Neural cell (in vitro differentiated cells): ENCODE measurements around the gene SIVA1. TPM values are rescaled to one million over a fixed set of nuclear protein-coding genes. Genes with fewer than 3 reads are reported as not detected.

ENCODE experiments used
- H2AFZ ChIP-seq: fragments of 200-600, 300-800 bp; sonication (generic), shearing (Covaris generic); 2 replicates; pipeline ENCODE4 v1.6.0; 2014; ENCODE audit warnings: low read depth, mild to moderate bottlenecking, antibody characterized with exemption, low read length, moderate library complexity
- H3F3A ChIP-seq: fragments of 200-600 bp; shearing (Covaris generic); 2 replicates; pipeline ENCODE4 v1.6.1; 2016; ENCODE audit warnings: mild to moderate bottlenecking, moderate library complexity, mixed read lengths, antibody characterized with exemption, low read length; ENCODE audit not compliant: insufficient read depth, poor library complexity, severe bottlenecking
- H3K27ac ChIP-seq: fragments of 200-600, 300-800 bp; sonication (generic), shearing (Covaris generic); 2 replicates; pipeline ENCODE4 v1.5.1; 2014; ENCODE audit warnings: mild to moderate bottlenecking, low read length, moderate library complexity
- H3K27me3 ChIP-seq: fragments of 300-800, 200-600 bp; sonication (generic), shearing (Covaris generic); 2 replicates; pipeline ENCODE4 v1.6.0; 2014; ENCODE audit warnings: mild to moderate bottlenecking, low read depth, low read length, moderate library complexity; ENCODE audit not compliant: insufficient read depth
- H3K36me3 ChIP-seq: fragments of 300-800, 200-600 bp; sonication (generic), shearing (Covaris generic); 2 replicates; pipeline ENCODE4 v1.5.1; 2014; ENCODE audit warnings: mild to moderate bottlenecking, antibody characterized with exemption, low read length, moderate library complexity; ENCODE audit not compliant: insufficient read depth
- H3K4me2 ChIP-seq: fragments of 300-800, 200-600 bp; sonication (generic), shearing (Covaris generic); 2 replicates; pipeline ENCODE4 v1.6.0; 2014; ENCODE audit warnings: mild to moderate bottlenecking, low read length
- H3K4me3 ChIP-seq: fragments of 300-800, 200-600 bp; sonication (generic), shearing (Covaris generic); 2 replicates; pipeline ENCODE4 v1.5.1; 2014; ENCODE audit warnings: mild to moderate bottlenecking, low read length, moderate library complexity
- H3K79me2 ChIP-seq: fragments of 200-600 bp; shearing (Covaris generic); replicated peaks from 2 replicates; pipeline ENCODE4 v1.6.0; 2014; ENCODE audit warnings: mild to moderate bottlenecking, low read length, moderate library complexity; ENCODE audit not compliant: insufficient read depth
- H3K9ac ChIP-seq: fragments of 300-800, 200-600 bp; sonication (generic), shearing (Covaris generic); 2 replicates; pipeline ENCODE4 v1.6.1; 2016; ENCODE audit warnings: mild to moderate bottlenecking, low read length, mixed read lengths
- H3K9me2 ChIP-seq: fragments of 200-600 bp; shearing (Covaris generic); 2 replicates; pipeline ENCODE4 v1.6.1; 2016; ENCODE audit warnings: mild to moderate bottlenecking, low read length, mixed read lengths; ENCODE audit not compliant: insufficient read depth
- H3K9me3 ChIP-seq: fragments of 200-600, 300-800 bp; sonication (generic), shearing (Covaris generic); 2 replicates; pipeline ENCODE4 v1.6.1; 2016; ENCODE audit warnings: mild to moderate bottlenecking, mixed run types, low read length, moderate library complexity, mixed read lengths
- H4K20me1 ChIP-seq: fragments of 200-600 bp; shearing (Covaris generic); 2 replicates; pipeline ENCODE4 v1.6.1; 2016; ENCODE audit warnings: mild to moderate bottlenecking, mixed run types; ENCODE audit not compliant: insufficient read depth
- CTCF ChIP-seq: fragments of 450-650 bp; IDR thresholded peaks from 2 replicates; pipeline ENCODE4 v1.5.1; 2014; ENCODE audit warnings: antibody characterized with exemption, mild to moderate bottlenecking, moderate library complexity; ENCODE audit not compliant: poor library complexity, severe bottlenecking
- EP300 ChIP-seq: fragments of 450-650 bp; conservative IDR thresholded peaks from 2 replicates; pipeline ENCODE4 v1.6.1; 2014; ENCODE audit warnings: antibody characterized with exemption, mild to moderate bottlenecking, moderate library complexity; ENCODE audit not compliant: poor library complexity, severe bottlenecking
- EZH2 ChIP-seq: fragments of 200-600, 300-800 bp; shearing (Covaris generic), sonication (generic); IDR thresholded peaks from 2 replicates; pipeline ENCODE4 v1.6.1; 2014; ENCODE audit warnings: antibody characterized with exemption, low read length, borderline replicate concordance, mild to moderate bottlenecking; ENCODE audit not compliant: insufficient read depth, poor library complexity, severe bottlenecking
- REST ChIP-seq: IDR thresholded peaks from 2 replicates; pipeline ENCODE4 v1.6.1; 2012; ENCODE audit warnings: borderline replicate concordance
- TAF1 ChIP-seq: IDR thresholded peaks from 2 replicates; pipeline ENCODE4 v1.6.1; 2012; ENCODE audit warnings: low read depth
- polyA plus RNA-seq: library from polyadenylated mRNA; depleted of rRNA; stranded (reverse); fragments of >200 nt; gene quantifications from 2 replicates; pipeline ENCODE4 v1.2.3, GENCODE V29; 2014

SIVA1 gene
- polyA plus RNA-seq, 1 donor from 2014 or later = 180 TPM

GRCh38 chr14:104798300-104799243 lies 45.6 kb downstream of the SIVA1 start (continued):
- TF ChIP-seq EP300 = no peak
- no peak for TF ChIP-seq EZH2
- no peak for TF ChIP-seq TAF1

GRCh38 chr14:104799244-104800014 lies 46.5 kb downstream of the SIVA1 start:
- no peaks in the 10 kb centered on the region for H4K20me1 ChIP-seq
- H3K9me3 ChIP-seq = no peaks in the 10 kb centered on the region
- H3K4me2 ChIP-seq = no peak overlapping the region
- no peak overlapping the region for H3K4me3 ChIP-seq
- no peaks in the 10 kb centered on the region for H3F3A ChIP-seq
- no peaks in the 10 kb centered on the region for H3K9me2 ChIP-seq
- H3K79me2 ChIP-seq = peaks cover 5% of the 10 kb centered on the region
- no peak overlapping the region for H3K27ac ChIP-seq
- H3K27me3 ChIP-seq = peaks cover 54% of the 10 kb centered on the region
- no peak overlapping the region for H3K9ac ChIP-seq
- H3K36me3 ChIP-seq = no peaks in the 10 kb centered on the region
- H2AFZ ChIP-seq = no peak overlapping the region
- peak; percentile 21 for TF ChIP-seq CTCF
- TF ChIP-seq EZH2 = no peak

- Histone ChIP-seq H2AFZ (no peak overlapping the region), H3K9ac (no peak overlapping the region), H3K4me2 (no peak overlapping the region), H3K27me3 (peaks cover 54% of the 10 kb centered on the region), H3K9me2 (no peaks in the 10 kb centered on the region), H4K20me1 (no peaks in the 10 kb centered on the region), H3F3A (no peaks in the 10 kb centered on the region), H3K9me3 (no peaks in the 10 kb centered on the region), H3K4me3 (peak overlapping the region; percentile 49), H3K27ac (no peak overlapping the region), H3K36me3 (no peaks in the 10 kb centered on the region), H3K79me2 (no peaks in the 10 kb centered on the region)
- TF ChIP-seq EZH2 = peak; percentile 57
- TF ChIP-seq REST = no peak
Observed at GRCh38 chr14:104800015-104800770, 47.2 kb downstream of the SIVA1 start.
